HEK293T (cell line): ENCODE measurements around the gene PCDHB2.
"Not testable (repeated sequence)": the region's sequence is repeated elsewhere in the genome, so short reads cannot be mapped to it uniquely, and the experiment has no call there.

ENCODE experiments used
- CTCF ChIA-PET: fragments of 350-600 bp; formaldehyde crosslinking; extraction: SDS; loops from one replicate; lab custom pipeline; 2021; ENCODE audit warnings: antibody characterized with exemption, inconsistent platforms; lab: Yijun Ruan, JAX
- POLR2A ChIA-PET: fragments of 350-600 bp; formaldehyde crosslinking; extraction: SDS; loops from one replicate; lab custom pipeline; 2020; ENCODE audit warnings: antibody characterized with exemption, inconsistent platforms; lab: Yijun Ruan, JAX
- DNase-seq: peaks from one replicate; pipeline ENCODE4 v3.0.0; 2012; ENCODE audit warnings: mixed read lengths; ENCODE audit errors: extremely low spot score
- ARNT ChIP-seq: fragments of 450-650 bp; IDR thresholded peaks from 2 replicates; pipeline ENCODE4 v1.6.1; 2017; ENCODE audit warnings: mild to moderate bottlenecking
- BHLHE40 ChIP-seq: fragments of 450-650 bp; IDR thresholded peaks from 2 replicates; pipeline ENCODE4 v1.6.1; 2016; ENCODE audit warnings: mild to moderate bottlenecking, moderate library complexity, borderline replicate concordance
- CTBP1 ChIP-seq: fragments of 450-650 bp; IDR thresholded peaks from 2 replicates; pipeline ENCODE4 v1.6.1; 2016; ENCODE audit warnings: borderline replicate concordance
- ELF4 ChIP-seq: fragments of 450-650 bp; IDR thresholded peaks from 2 replicates; pipeline ENCODE4 v1.6.1; 2017; ENCODE audit warnings: antibody characterized with exemption
- FOXA1 ChIP-seq: fragments of 450-650 bp; IDR thresholded peaks from 2 replicates; pipeline ENCODE4 v1.6.1; 2016; ENCODE audit warnings: mild to moderate bottlenecking
- FOXK2 ChIP-seq: fragments of 450-650 bp; IDR thresholded peaks from 2 replicates; pipeline ENCODE4 v1.6.1; 2016; ENCODE audit warnings: mild to moderate bottlenecking
- FOXM1 ChIP-seq: fragments of 450-650 bp; IDR thresholded peaks from 2 replicates; pipeline ENCODE4 v1.6.1; 2017; ENCODE audit warnings: mild to moderate bottlenecking, borderline replicate concordance
- HDGF ChIP-seq: fragments of 450-650 bp; IDR thresholded peaks from 2 replicates; pipeline ENCODE4 v1.6.1; 2017; ENCODE audit warnings: antibody characterized with exemption, borderline replicate concordance
- L3MBTL2 ChIP-seq: fragments of 450-650 bp; conservative IDR thresholded peaks from 2 replicates; pipeline ENCODE4 v1.6.1; 2016; ENCODE audit warnings: mild to moderate bottlenecking
- LEF1 ChIP-seq: fragments of 450-650 bp; IDR thresholded peaks from 2 replicates; pipeline ENCODE4 v1.6.1; 2017; ENCODE audit warnings: mild to moderate bottlenecking, borderline replicate concordance
- NFRKB ChIP-seq: fragments of 450-650 bp; IDR thresholded peaks from 2 replicates; pipeline ENCODE4 v1.6.1; 2016; ENCODE audit warnings: mild to moderate bottlenecking, moderate library complexity
- PKNOX1 ChIP-seq: fragments of 450-650 bp; IDR thresholded peaks from 2 replicates; pipeline ENCODE4 v1.6.1; 2016
- SP1 ChIP-seq: fragments of 450-650 bp; IDR thresholded peaks from 2 replicates; pipeline ENCODE4 v1.6.1; 2017
- SUZ12 ChIP-seq: fragments of 450-650 bp; IDR thresholded peaks from 2 replicates; pipeline ENCODE4 v1.6.1; 2016; ENCODE audit warnings: mild to moderate bottlenecking
- TARDBP ChIP-seq: fragments of 450-650 bp; IDR thresholded peaks from 2 replicates; pipeline ENCODE4 v1.6.1; 2016
- ZNF384 ChIP-seq: fragments of 450-650 bp; IDR thresholded peaks from 2 replicates; pipeline ENCODE4 v1.6.1; 2016

Gene PCDHB2

DNA sequence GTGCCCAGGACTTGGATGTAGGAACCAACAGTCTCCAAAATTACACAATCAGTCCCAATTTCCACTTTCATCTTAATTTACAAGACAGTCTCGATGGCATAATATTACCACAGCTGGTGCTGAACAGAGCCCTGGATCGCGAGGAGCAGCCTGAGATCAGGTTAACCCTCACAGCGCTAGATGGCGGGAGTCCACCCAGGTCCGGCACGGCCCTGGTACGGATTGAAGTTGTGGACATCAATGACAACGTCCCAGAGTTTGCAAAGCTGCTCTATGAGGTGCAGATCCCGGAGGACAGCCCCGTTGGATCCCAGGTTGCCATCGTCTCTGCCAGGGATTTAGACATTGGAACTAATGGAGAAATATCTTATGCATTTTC lies 837 bp downstream of the PCDHB2 start:
- DNase-seq: no peak
- ChIA-PET CTCF (no interaction called here), POLR2A (no interaction called here)
- TF ChIP-seq HDGF (no peak), ARNT (no peak)

GRCh38 chr5:141096181-141096580 lies 1.8 kb downstream of the PCDHB2 start:
- DNase-seq, POLR2A ChIA-PET, CTCF ChIA-PET: not testable (repeated sequence)

DNA sequence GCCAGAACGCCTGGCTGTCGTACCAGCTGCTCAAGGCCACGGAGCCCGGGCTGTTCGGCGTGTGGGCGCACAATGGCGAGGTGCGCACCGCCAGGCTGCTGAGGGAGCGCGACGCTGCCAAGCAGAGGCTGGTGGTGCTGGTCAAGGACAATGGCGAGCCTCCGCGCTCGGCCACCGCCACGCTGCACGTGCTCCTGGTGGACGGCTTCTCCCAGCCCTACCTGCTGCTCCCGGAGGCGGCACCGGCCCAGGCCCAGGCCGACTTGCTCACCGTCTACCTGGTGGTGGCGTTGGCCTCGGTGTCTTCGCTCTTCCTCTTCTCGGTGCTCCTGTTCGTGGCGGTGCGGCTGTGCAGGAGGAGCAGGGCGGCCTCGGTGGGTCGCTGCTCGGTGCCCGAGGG lies 2.2 kb downstream of the PCDHB2 start:
- POLR2A ChIA-PET, CTCF ChIA-PET, DNase-seq: not testable (repeated sequence)

- ChIA-PET CTCF (no interaction called here), POLR2A (no interaction called here)
- TF ChIP-seq BHLHE40 (no peak), ELF4 (no peak)
- DNase-seq: peak; percentile 29
Measured at GRCh38 chr5:141100243-141100805, 5.9 kb downstream of the PCDHB2 start, which contains the start of gene PCDHB3. PCDHB3 (plus strand) TSS chr5:141100473; CDS start chr5:141100650, 177 bp downstream.

DNA sequence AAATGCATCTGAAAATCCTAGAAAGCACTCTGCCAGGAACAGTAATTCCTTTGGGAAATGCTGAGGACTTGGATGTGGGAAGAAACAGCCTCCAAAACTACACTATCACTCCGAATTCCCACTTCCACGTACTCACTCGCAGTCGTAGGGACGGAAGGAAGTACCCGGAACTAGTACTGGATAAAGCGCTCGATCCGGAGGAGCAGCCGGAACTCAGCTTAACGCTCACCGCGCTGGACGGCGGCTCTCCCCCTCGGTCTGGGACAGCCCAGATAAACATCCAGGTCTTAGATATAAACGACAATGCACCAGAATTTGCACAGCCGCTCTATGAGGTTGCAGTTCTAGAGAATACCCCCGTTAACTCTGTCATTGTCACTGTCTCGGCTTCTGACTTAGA lies 6.6 kb downstream of the PCDHB2 start:
- ChIA-PET CTCF (interaction anchor here (0.6 kb wide), 1 partner anchor 241 kb away, joined by 4 read pairs; no protein-coding TSS in a partner anchor), POLR2A (no interaction called here)
- no peak for DNase-seq
- TF ChIP-seq PKNOX1: no peak
- TF ChIP-seq ELF4: no peak
- no peak for TF ChIP-seq SUZ12
- no peak for TF ChIP-seq CTBP1
- TF ChIP-seq TARDBP: no peak
- no peak for TF ChIP-seq HDGF
- no peak for TF ChIP-seq BHLHE40
- no peak for TF ChIP-seq FOXK2
- no peak for TF ChIP-seq ARNT
- TF ChIP-seq NFRKB: no peak
- TF ChIP-seq FOXA1: no peak
- TF ChIP-seq L3MBTL2: no peak

DNA sequence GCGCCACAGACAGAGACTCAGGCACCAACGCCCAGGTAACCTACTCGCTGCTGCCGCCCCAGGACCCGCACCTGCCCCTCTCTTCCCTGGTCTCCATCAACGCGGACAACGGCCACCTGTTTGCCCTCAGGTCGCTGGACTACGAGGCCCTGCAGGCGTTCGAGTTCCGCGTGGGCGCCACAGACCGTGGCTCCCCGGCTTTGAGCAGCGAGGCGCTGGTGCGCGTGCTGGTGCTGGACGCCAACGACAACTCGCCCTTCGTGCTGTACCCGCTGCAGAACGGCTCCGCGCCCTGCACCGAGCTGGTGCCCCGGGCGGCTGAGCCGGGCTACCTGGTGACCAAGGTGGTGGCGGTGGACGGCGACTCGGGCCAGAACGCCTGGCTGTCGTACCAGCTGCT lies 7.7 kb downstream of the PCDHB2 start:
- DNase-seq, CTCF ChIA-PET, POLR2A ChIA-PET: not testable (repeated sequence)

GRCh38 chr5:141102471-141102870 lies 8.1 kb downstream of the PCDHB2 start:
- POLR2A ChIA-PET, CTCF ChIA-PET, DNase-seq: not testable (repeated sequence)

GRCh38 chr5:141105350-141105749 lies 10.9 kb downstream of the PCDHB2 start:
- TF ChIP-seq LEF1 (no peak), FOXM1 (no peak), SP1 (no peak), ARNT (no peak), CTBP1 (no peak), TARDBP (no peak), ZNF384 (no peak), FOXA1 (no peak)
- ChIA-PET CTCF (no interaction called here), POLR2A (no interaction called here)
- DNase-seq: no peak

- CTCF ChIA-PET: no interaction called here
- POLR2A ChIA-PET: no interaction called here
- no peak for DNase-seq
- TF ChIP-seq CTBP1 (no peak), L3MBTL2 (no peak), LEF1 (no peak), PKNOX1 (no peak), FOXK2 (no peak), ZNF384 (no peak), SUZ12 (no peak), SP1 (no peak), BHLHE40 (no peak), ELF4 (no peak), NFRKB (no peak), TARDBP (no peak), ARNT (no peak), HDGF (no peak), FOXM1 (no peak), FOXA1 (no peak)
Measured at GRCh38 chr5:141119250-141119649, 24.8 kb downstream of the PCDHB2 start.
